HG02610 (cell line): ENCODE results near the gene SIGLEC10.

Experiments
- ATAC-seq: cut with Tn5 transposase; IDR thresholded peaks from one replicate; pipeline ENCODE4 v1.9.1; 2021; ENCODE audit warnings: mild to moderate bottlenecking, moderate library complexity; ENCODE audit not compliant: unreplicated experiment

The SIGLEC10 gene

DNA sequence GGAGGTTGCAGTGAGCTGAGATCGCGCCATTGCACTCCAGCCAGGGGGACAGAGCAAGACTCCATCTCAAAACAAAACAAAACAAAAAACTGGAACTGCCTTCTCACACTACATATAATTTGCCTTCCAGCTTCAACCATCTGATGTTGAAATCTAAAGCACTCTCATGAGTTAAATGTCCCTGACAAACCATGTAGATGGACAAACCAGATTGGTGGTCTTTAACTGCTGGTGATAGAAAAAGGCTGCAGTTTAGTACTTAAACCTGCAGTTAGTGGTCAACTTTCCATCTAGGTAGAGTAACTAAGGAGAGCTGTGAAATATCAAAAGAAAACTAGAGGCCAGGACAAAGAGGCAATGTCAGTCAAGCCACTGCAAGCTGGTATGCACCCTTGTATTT is 21.3 kb downstream of the SIGLEC10 start:
- ATAC-seq: no peak

DNA sequence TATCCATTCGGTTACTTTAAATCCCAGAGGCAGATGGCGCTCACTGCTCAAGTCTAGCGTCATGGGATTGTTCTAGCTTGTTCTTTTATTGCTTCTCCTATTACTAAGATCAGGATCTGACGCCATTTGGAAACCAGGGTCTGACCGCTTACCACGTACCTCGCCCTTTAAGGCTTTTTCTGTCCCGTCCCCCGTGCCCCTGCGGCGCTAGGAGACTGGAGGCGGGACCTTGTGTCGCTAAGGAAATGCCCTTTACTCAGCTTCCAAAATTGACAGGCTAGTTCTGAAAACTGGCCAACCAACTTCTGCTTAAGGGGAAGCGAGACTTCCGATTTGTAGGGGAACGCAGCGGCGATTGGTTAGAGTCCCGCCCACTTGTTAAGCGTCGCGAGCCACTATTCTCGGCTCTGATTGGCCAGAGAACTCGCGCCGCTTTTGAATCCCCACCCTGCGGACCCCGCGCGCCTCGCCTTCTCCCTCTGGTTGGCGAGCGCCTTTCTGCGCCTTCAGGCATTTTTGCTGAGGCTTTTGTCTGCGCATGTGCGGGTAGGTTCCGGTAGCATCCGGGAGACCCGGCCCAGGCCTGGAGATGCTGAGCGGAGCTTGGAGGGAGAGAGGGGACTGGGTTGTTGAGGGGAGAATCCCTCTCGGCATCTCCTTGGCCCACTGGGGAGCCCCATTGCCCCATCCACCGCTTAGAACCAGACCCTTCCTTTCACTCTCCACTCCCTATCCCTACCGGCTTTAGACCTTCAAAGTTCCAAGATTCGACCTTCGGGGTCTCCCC is 23.2 kb downstream of the SIGLEC10 start:
- peak; percentile 79 for ATAC-seq

DNA sequence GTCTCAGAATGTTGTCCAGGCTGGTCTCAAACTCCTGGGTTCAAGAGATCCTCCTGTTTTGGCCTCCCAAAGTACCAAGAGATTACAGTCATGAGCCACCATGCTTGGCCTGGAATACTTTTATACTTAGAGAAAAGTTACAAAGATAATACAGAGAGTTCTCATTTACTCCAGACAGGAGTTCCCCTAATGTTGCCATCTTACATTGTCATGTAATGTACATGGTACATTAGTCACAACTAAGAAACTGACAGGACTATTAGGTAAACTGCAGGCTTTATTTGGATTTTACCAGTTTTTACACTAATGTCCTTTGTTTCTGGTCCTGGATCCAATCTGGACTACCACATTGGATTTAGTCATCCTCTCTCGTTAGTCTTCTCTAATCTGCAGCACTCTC is 24.7 kb downstream of the SIGLEC10 start:
- no peak for ATAC-seq

DNA sequence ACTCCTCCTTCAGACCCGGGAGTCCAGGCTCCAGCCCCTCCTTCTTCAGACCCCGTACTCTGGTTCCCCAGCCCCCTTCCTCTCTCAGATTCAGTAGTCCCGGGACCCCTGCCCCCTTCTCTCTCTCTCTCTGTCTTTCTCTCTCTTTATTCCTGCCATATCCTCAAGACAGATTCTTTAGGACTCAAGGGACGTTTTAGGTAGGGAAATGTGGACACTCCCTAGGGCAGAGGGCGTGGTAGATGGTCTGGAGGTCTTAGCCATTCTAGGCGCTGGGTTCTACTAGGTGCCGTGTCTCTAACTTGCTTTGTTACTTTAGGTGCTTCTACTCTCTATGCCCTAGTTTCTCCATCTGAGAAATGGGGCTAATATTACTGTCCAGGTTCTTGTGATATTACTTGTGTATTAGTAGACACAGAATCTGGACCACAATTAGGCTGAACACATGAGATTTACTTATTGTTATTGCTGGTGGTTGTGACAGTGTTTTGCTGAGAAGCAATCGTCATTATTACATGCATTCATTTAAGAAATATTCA is 26.3 kb downstream of the SIGLEC10 start:
- no peak for ATAC-seq

DNA sequence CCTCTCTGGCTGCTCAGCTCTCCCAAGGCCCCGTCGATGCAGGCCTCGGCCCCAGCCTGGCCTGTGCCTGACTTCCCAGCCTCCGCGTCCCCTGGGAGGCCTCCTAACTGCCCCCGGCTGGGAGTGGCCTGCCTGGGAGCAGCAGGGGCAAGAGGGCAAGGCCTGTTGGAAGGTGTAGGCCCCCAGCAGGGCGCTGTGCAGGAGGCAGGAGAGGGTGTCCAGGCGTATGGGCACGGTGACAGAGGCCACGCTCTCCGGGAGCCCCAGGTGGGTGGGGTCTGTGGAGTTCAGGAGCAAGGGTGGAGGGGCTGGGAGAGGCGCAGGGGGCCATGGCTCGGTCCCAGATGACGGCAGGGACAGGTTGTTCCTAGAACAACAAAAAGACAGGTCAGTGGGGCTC is 28.3 kb downstream of the SIGLEC10 start:
- no peak for ATAC-seq

DNA sequence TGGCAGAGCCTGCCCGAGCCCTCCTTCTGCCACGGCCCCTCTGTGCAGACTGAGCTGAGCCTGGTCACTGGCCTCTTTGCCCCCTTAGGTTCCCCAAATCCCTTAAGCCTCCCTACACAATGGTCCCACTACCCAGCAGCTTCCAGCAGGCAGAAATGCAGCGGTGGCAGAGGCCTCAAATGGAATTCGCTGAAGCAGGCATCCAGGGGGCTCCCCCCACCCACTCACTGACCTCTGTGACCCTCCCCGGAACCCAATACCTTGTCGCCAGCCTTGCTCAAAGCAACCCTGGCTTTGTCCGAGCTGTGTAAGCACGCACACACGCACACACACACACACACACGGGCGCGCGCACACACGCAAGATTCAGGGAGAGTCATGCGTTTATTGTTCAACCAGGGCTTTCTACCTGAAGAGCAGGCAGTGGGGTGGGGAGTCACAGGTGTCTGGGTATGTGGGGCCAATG is 29.5 kb downstream of the SIGLEC10 start, which contains the start of gene LIM2:
Gene LIM2 (minus strand): TSS at position 51 of the 466 bp plus-strand sequence. CDS start 531 bp downstream, outside the sequence.
- no peak for ATAC-seq

DNA sequence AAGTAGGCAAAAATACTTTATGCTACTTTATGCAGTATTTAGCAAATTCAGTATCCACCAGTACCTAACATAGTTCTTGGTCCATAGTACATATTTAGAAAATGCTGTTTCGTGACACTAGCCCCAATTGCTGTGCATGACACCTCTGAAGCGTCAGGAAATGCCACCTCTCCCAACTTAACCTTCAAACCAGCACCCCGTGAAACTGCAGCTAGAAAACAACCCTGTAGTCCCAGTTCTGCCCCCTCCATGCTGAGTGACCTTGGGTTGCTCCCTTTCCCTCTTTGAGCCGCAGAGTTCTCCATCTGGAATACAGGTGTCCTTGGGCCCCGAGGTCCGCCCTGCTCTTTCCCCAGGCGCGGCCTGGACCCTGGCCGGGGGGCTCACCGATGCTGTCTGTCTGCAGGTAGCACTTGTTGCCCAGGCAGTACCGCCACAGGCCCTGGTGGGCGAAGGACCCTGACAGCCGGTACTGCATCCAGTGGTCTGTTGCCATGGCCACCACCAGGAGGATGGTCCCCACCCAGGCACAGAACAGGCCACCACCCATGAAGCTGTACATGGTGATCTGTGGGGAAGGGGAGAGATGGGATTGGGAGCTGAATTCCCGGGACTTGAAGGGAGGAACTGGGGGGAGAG is 30.4 kb downstream of the SIGLEC10 start:
- no peak for ATAC-seq

DNA sequence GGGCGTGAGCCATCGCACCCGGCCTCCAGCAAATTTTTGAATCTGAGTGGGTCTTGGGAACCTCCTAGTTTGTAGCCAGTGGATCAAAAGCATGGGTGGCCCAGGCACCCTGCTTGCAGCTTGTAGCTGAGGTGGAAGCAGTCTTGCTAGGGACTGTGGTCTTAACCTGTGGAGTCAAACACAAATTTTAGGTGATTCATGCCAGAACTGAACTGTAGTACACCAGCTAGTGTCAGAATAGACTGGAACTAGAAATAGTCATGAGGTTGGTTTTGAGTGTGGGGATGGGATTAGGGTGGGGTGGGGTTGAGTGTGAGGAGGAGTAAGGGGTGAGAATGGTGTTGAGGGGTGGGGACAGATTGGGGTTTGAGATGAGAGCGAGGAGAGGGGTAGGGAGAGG is 35.4 kb downstream of the SIGLEC10 start:
- ATAC-seq: no peak

DNA sequence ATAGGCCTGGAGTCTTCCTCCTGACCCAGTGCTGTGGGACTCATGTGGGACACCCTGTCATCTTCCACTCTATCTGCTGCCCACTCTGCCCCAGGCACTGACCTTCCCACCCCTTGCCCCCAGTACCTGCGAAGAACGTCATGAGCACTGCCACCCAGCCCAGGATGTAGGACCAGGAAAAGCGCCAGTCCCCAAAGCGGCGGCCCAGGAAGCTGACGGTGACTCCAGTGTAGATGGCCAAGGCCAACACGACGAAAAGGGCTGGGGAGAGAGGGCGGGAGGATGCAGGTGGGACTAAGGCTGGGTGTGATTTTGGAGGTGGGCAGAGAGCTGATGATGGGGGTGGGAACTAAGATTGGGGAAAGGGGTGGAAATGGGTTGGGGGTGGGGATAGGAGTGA is 37.1 kb downstream of the SIGLEC10 start:
- no peak for ATAC-seq

DNA sequence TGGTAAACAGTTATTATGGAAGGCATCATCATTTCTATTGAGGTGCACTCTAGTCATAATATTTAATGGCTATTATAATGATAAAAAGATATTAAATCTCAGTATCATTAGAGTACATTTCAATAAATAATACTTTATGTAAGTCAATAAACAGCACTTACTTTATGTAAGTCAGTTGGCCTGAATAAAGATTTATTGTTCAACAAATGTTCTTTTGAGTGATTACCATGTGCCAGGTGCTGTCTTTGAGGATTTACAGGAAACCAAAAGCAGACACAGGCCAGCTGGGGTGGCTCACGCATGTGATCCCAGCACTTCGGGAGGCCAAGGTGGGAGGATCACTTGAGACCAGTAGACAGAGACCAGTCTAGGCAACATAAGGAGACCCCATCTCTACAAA is 40.0 kb downstream of the SIGLEC10 start:
- ATAC-seq: no peak

DNA sequence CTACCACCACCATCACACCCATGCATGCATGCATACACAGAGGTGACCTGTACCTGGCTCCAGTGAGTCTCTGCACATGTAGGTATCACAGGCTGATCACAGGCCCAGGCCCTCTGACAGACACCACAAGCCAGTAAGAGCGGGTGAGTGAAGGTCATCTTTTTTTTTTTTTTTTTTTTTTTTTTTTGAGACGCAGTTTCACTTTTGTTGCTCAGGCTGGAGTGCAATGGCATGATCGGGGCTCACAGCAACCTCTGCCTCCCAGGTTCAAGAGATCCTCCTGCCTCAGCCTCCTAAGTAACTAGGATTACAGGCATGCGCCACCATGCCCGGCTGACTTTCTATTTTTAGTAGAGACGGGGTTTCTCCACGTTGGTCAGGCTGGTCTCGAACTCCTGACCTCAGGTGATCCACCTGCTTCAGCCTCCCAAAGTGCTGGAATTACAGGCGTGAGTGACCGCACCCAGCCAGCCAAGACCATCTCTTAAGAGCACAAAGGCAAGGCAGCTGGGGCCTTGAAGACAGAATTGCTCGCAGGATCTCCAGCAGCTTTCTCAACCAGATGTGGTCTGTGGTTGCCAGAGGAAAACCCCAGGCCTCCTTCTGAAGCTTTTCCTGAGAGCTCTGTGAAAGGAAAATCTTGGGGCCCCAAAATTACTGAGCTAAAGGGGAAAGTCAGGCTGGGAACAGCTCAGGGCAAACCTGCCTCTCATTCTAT is 41.8 kb downstream of the SIGLEC10 start:
- ATAC-seq: peak; percentile 44

DNA sequence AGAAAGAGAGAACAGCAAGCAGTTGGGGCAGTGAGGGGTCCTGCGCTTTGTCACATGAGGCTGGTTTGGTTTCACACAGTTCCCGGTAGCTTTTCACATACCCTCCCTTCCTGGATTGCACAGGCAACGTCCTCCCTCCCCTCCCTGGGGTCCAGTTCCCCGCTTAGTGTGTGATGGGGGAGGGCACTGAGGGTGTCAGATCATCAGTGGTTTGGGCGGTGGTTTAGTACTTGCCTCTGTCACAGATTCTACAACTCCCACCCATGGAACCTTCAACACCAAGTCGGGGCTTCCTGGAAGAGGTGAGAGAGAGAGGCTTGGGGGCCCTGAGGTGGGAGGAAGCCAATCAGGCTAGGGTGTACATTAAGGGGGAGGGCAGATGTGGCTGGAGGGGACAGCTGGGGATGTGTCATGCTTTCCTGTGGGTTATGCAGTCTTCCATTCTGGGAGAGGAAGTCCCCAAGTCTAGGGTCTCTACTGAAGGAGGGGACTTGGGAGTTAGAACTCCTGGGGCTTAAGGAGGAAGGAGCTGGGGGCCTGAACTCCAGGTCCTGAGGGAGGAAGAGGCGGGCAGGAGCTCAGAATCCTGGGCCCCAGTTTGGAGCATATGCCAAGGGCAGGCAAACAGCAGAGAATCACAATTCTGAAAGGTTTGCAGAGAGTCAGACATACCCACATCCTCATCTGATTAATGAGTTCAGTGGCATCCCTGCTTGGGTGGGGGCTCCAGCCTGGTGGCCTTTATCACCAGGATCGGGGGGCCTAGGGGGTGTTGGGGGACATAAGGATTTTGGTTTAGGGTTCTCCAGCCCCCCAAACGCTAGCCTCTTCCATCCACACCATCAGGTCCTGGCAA is 44.6 kb downstream of the SIGLEC10 start, which contains the start of gene NKG7:
Gene NKG7 (minus strand): TSS at position 6 of the 856 bp plus-strand sequence. CDS start 119 bp downstream, outside the sequence.
- peak; percentile 38 for ATAC-seq

DNA sequence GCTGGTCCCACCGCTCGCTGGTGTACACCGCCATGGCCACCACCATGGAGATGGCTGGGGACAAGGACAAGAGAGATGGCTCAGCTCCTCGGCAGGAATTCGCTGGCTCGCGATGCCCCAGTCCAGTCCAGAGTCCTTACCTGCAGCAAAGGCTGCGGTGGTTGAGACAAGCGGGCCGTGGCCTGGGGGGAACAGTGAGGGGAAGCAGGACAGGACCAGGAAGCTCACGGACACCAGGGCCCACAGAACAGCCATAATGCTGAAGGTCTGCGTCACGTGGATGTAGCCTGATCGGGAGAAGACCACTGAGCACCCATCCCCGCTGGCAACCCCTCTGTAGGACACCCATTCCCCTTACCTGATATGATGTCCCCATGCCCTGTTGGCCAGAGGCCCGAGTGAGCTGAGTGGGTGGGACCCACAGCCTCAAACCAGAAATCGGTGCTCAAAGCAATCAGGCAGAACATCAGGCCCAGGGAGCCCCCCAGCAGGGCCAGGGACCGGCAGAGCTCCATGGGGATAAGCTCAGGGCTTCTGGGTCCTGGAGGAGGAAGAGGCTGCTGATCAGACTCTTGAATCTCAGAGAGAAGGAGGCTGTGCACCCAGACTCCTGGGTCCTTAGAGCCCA is 45.3 kb downstream of the SIGLEC10 start:
- no peak for ATAC-seq

DNA sequence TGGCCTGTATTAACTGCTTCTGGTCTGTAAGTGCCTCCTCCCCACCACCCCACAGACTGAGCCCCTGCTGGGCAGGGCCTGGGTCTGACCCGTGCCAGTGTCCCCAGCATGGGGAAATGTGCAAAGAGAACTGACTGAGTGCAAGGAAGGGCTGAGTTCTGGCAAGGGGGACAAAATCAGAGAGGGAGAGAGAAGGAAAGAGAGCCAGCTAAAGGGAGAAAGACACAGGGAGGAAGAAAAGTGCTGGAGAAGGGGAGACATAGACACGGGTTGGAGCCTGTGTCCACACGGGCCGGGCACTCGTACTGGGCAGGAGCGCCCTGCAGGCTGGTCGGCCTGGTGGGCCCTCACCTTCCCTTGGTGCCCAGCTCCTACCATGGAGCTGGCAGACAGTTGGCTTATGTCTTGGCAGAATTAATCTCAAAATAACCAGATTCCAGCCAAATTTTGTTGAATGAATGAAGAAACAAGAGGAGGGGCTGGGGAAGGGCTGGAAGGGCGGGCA is 46.2 kb downstream of the SIGLEC10 start:
- no peak for ATAC-seq

DNA sequence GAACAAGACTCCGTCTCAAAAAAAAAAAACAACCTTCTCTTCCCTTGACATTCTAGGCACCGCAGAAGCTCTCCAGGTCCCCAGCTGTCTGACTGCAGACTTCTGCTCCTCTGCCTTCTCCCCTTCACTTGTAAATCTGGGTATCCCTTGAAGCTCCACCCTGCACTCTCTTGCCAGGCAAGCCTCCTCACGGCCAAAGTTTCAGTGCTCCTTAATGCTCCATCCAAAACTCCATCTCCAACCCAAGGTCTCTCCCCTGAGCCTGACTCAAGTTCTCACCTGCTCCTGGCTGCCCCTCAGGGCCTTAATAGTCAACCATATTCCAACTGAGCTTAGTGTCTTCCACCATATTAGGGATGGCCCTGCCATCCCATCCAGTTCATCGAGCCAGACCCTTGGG is 47.2 kb downstream of the SIGLEC10 start:
- ATAC-seq: no peak

DNA sequence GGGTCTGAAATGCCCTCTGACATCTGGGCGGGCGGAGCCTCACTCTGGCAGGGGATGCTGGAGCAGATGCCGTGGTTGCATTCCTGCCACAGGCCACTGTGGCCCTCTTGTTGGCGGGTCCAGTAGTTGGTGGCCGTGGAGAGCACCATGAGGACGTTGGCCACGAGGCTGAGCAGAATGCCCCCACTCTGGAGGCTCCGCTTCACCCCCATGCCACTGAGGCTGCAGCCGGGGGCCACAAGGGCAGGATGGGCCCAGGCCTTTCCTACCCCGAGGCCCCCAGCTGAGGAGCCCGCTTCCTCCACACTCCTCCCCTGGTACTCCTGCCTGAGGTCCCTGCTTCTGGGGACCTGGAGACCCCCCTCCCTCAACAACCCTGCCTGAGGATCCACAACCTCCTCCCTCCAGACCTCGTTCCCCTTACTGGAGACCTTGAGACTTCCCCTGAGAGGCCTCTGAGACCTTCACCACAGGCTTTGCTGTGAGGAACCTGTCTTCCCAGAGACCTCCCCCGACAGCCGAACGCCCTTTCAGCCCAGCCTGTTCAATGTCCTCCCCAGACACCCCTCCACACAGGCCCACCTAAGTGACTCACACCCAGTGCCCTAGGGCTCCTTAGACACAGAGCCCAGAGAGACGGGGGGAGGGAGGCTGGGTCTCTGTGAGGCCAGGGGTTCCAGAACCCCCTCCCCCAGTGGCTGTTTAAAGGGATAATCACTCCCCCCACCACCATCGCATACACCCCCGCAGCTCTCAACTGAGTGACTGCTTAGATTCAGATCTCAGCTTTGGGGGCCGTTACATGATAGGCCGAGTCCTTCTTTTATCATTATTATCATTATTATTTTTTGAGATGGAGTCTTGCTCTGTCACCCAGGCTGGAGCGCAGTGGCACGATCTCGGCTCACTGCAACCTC is 48.8 kb downstream of the SIGLEC10 start, which contains the start of gene CLDND2:
Gene CLDND2 (minus strand): TSS at position 638 of the 917 bp plus-strand sequence. CDS start 426 bp downstream, at position 212.
- no peak for ATAC-seq

DNA sequence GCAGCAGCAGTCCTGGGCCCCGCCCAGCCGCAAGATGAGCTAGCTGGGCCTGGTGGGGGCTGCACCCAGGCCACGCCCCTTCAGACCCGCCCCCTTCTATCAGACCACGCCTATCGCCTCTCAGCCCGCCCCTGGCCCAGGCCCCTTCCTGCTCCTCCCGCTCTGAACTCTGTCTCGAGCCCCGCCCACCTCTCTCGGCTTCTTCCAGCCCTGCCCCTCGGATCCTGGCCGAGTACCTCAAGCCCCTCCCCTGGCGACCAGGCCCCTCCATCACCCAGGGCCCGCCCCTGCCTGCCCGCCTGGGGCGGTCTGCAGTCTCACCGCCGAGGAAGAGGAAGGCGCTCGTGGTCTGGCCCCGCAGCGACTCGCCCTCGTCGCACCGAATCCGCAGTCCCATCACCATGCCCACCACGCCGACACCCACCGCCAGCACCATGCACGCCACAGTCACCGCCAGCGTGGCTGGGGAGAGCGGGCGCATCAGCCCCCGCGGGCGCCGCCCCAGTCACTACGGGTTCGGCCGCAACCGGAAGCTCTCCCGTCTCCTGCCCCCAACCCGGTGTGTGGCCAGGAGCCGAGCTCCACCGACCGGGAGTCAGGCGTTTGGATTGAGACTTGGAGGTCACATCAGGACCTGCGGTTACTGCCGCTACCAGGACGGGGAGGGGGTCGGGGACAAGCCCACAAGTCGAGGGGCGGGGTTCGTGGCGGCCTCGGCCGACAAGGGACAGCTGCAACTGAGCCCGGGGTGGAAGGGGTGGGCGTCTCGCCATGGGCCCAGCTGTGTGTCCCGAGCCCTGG is 49.7 kb downstream of the SIGLEC10 start:
- peak; percentile 76 for ATAC-seq

DNA sequence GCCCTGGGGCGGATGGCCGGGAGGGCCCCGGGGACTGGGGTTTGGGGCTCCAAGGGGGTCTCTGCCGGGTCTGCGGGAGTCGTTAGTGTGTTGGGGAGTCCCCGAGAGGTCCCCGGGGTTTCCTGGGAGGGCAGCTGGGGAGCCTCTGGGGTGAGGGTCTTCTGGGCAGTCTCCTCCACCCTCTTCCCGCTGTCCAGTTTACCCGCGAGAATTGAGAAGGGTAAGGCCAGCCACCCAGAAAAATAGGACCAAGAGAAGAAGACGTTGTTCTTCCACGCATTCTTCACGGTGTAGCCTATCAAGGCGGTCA is 50.2 kb downstream of the SIGLEC10 start:
- ATAC-seq: peak; percentile 1
